Subcutaneous preadipocyte (primary cell): ENCODE results near the gene OR1L6. TPM values are rescaled to one million over a fixed set of nuclear protein-coding genes. Genes with fewer than 3 reads are reported as not detected.

Experiments used
- total RNA-seq: library from RNA; depleted of rRNA; stranded (reverse); fragments of >200 nt; gene quantifications from 2 replicates; pipeline ENCODE4 v1.2.3, GENCODE V29; 2012

The OR1L6 gene, protein sequence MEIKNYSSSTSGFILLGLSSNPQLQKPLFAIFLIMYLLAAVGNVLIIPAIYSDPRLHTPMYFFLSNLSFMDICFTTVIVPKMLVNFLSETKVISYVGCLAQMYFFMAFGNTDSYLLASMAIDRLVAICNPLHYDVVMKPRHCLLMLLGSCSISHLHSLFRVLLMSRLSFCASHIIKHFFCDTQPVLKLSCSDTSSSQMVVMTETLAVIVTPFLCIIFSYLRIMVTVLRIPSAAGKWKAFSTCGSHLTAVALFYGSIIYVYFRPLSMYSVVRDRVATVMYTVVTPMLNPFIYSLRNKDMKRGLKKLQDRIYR
- not detected in 2 replicates for total RNA-seq

GRCh38 chr9:122742003-122742402 is at the start of gene OR1L6:
OR1L6 (plus strand) TSS chr9:122742303; CDS start chr9:122749848, 7,545 bp downstream.

GRCh38 chr9:122723690-122724089 is 18.4 kb upstream of the OR1L6 start, which contains the start of gene OR1L4:
OR1L4 (plus strand) TSS chr9:122723990; CDS start chr9:122723990, 0 bp downstream.

DNA sequence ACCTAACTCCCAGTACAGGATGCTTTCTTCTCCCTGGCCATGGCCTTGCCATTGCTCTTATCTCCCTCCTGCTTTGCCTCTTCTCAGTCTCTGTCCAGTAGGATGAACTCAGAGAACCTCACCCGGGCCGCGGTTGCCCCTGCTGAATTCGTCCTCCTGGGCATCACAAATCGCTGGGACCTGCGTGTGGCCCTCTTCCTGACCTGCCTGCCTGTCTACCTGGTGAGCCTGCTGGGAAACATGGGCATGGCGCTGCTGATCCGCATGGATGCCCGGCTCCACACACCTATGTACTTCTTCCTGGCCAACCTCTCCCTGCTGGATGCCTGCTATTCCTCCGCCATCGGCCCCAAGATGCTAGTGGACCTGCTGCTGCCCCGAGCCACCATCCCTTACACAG is 46.7 kb downstream of the OR1L6 start, which contains the start of gene OR5C1:
OR5C1 (plus strand) TSS at position 103 of the 400 bp plus-strand sequence; CDS start at position 103, 0 bp downstream.

Other genes with a start within 250 kb of the OR1L6 start
- 0.20 and 0.73 TPM in 2 replicates for gene OR1J2, start 231.5 kb upstream of the OR1L6 start, total RNA-seq
- gene OR1J4, start 223.2 kb upstream of the OR1L6 start, total RNA-seq: not detected in 2 replicates
- not detected in 2 replicates for gene OR1N1, start 215.0 kb upstream of the OR1L6 start, total RNA-seq
- gene OR1N2, start 189.2 kb upstream of the OR1L6 start, total RNA-seq: under 0.01 and 0.20 TPM in 2 replicates
- not detected in 2 replicates for gene OR1L8, start 158.9 kb upstream of the OR1L6 start, total RNA-seq
- gene OR1Q1, start 127.6 kb upstream of the OR1L6 start, total RNA-seq: not detected in 2 replicates
- not detected in 2 replicates for gene OR1B1, start 84.7 kb upstream of the OR1L6 start, total RNA-seq
- gene OR1L1, start 80.6 kb upstream of the OR1L6 start, total RNA-seq: not detected in 2 replicates
- not detected in 2 replicates for gene OR1L3, start 67.2 kb upstream of the OR1L6 start, total RNA-seq
- not detected in 2 replicates for gene OR1L4, start 18.3 kb upstream of the OR1L6 start, total RNA-seq
- gene OR5C1, start 46.6 kb downstream of the OR1L6 start, total RNA-seq: not detected in 2 replicates
- gene OR1K1, start 57.8 kb downstream of the OR1L6 start, total RNA-seq: not detected in 2 replicates
- 20.9 and 23.1 TPM in 2 replicates for gene PDCL, start 86.3 kb downstream of the OR1L6 start, total RNA-seq
- gene RC3H2, start 163.1 kb downstream of the OR1L6 start, total RNA-seq: 20.6 and 31.5 TPM in 2 replicates
- gene ZBTB6, start 171.0 kb downstream of the OR1L6 start, total RNA-seq: 7.3 and 9.6 TPM in 2 replicates
- 2.6 and 3.3 TPM in 2 replicates for gene ZBTB26, start 189.2 kb downstream of the OR1L6 start, total RNA-seq
- gene RABGAP1, start 198.7 kb downstream of the OR1L6 start, total RNA-seq: 33.0 and 33.4 TPM in 2 replicates